Measurements from ENCODE around the gene ITPR1.

GRCh38 chr3:4856986-4857385 is 363.8 kb downstream of the ITPR1 start:
- TF ChIP-seq POLR2A (IDR thresholded peaks at IDR 0.05; ENCODE audit: low read length): no peak
- no peak for TF ChIP-seq CTCF (IDR thresholded peaks at IDR 0.05)
- TF ChIP-seq POLR2AphosphoS2 (conservative IDR thresholded peaks at IDR 0.05; ENCODE audit: low read length): no peak
- TF ChIP-seq, protein P1, sequence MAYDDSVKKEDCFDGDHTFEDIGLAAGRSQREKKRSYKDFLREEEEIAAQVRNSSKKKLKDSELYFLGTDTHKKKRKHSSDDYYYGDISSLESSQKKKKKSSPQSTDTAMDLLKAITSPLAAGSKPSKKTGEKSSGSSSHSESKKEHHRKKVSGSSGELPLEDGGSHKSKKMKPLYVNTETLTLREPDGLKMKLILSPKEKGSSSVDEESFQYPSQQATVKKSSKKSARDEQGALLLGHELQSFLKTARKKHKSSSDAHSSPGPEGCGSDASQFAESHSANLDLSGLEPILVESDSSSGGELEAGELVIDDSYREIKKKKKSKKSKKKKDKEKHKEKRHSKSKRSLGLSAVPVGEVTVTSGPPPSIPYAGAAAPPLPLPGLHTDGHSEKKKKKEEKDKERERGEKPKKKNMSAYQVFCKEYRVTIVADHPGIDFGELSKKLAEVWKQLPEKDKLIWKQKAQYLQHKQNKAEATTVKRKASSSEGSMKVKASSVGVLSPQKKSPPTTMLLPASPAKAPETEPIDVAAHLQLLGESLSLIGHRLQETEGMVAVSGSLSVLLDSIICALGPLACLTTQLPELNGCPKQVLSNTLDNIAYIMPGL (CRISPR knock-in tag; IDR thresholded peaks at IDR 0.05; ENCODE audit: borderline replicate concordance): no peak
- TF ChIP-seq MAFK (IDR thresholded peaks at IDR 0.05; ENCODE audit: partially characterized antibody): no peak
- no peak for TF ChIP-seq RFX5 (IDR thresholded peaks at IDR 0.05)
- no peak for TF ChIP-seq NR3C1 (IDR thresholded peaks at IDR 0.05)
